Measurements from ENCODE around the gene CACNA1F. TPM values are rescaled to one million over a fixed set of nuclear protein-coding genes. Genes with fewer than 3 reads are reported as not detected.

The CACNA1F gene
- total and polyA plus RNA-seq, 9 of the 15 experiments (the other 6 are each of a cell fraction or from before 2014, with no cell fraction given): under 0.01 to 0.41 (median 0.03) TPM; not detected in 3

GRCh38 chrX:49188468-49189076, 44.6 kb downstream of the CACNA1F start (continued):
- no peak for TF ChIP-seq ZNF41 (CRISPR knock-in tag; conservative IDR thresholded peaks at IDR 0.05)
- TF ChIP-seq SOX6 (IDR thresholded peaks at IDR 0.05): no peak

GRCh38 chrX:49187526-49187925, 45.6 kb downstream of the CACNA1F start:
- peak overlapping the region; percentile 91; the same call in 1 of the 3 replicates for H3K27ac ChIP-seq (ENCODE audit: extremely low read depth, low read depth, low read length)
- POLR2A ChIA-PET: no interaction called here
- intact Hi-C loops (cut with micrococcal nuclease): no loop called here
- in situ Hi-C loops (cut with MboI): no loop called here
- peak; percentile 67 for TF ChIP-seq PKNOX1 (IDR thresholded peaks at IDR 0.05)
- no peak for TF ChIP-seq CREBBP (IDR thresholded peaks at IDR 0.05; ENCODE audit: low read depth, low read length)
- no peak for TF ChIP-seq ZNF277 (CRISPR knock-in tag; IDR thresholded peaks at IDR 0.05; ENCODE audit: borderline replicate concordance)
- TF ChIP-seq RBM22 (IDR thresholded peaks at IDR 0.05; ENCODE audit: low read depth, low read length, poor library complexity, severe bottlenecking): no peak
- peaks cover 36 to 51% of the 10 kb centered on the region in 2 experiments for H3K4me1 ChIP-seq (replicated peaks in 1 of 2; ENCODE audit: control insufficient read depth in 2 of 2, insufficient read depth in 2 of 2, low read length in 2 of 2)
- whole genome bisulfite sequencing (ENCODE audit: insufficient coverage, low coverage, missing lambda C conversion rate): 67% methylated on average over 10 of the region's 10 CpGs
- peaks cover 9% of the 10 kb centered on the region for H4K20me1 ChIP-seq (replicated peaks; ENCODE audit: control insufficient read depth, insufficient read depth, low read length)
- H2AFZ ChIP-seq (ENCODE audit: low read depth, low read length): no peak overlapping the region
- no peaks in the 10 kb centered on the region for H3K9me1 ChIP-seq (ENCODE audit: control insufficient read depth, insufficient read depth, low read length)
- H3K4me2 ChIP-seq (ENCODE audit: insufficient read depth, low read length): no peak overlapping the region
- CTCF ChIA-PET (ENCODE audit: low intra/inter-chr PET ratio): no interaction called here
- H3K9me3 ChIP-seq (replicated peaks; ENCODE audit: control insufficient read depth, insufficient read depth, low read depth, low read length): no peaks in the 10 kb centered on the region
- H3K36me3 ChIP-seq (ENCODE audit: control insufficient read depth, insufficient read depth, low read length): peaks cover 16% of the 10 kb centered on the region; the same call in 1 of the 3 replicates
- ATAC-seq (no peak), DNase-seq (ENCODE audit: extremely low read depth in 1 of 4, low spot score in 3 of 4) (no peak), FAIRE-seq (no peak)
- no peak overlapping the region for H3K4me3 ChIP-seq
- peak overlapping the region in 1 of 2 experiments; percentile 33; a peak in 1 of 4 replicates for H3K9ac ChIP-seq (ENCODE audit: insufficient read depth in 1 of 2, low read depth in 2 of 2, low read length in 2 of 2)
- H3K27me3 ChIP-seq (ENCODE audit: control insufficient read depth in 2 of 2, insufficient read depth in 2 of 2, low read length in 2 of 2): no peaks in the 10 kb centered on the region
- peaks cover 50% of the 10 kb centered on the region for H3K79me2 ChIP-seq (ENCODE audit: control insufficient read depth, insufficient read depth, low read length)
- no TSS peak for BruUV-seq (replicated peaks)
